HG02623 (cell line): ENCODE results near the gene HPSE2.
"Not testable (repeated sequence)": the region's sequence is repeated elsewhere in the genome, so short reads cannot be mapped to it uniquely, and the experiment has no call there.

Source experiments
- ATAC-seq: cut with Tn5 transposase; IDR thresholded peaks from one replicate; pipeline ENCODE4 v1.9.1; 2021; ENCODE audit warnings: moderate library complexity; ENCODE audit not compliant: unreplicated experiment

The HPSE2 gene

DNA sequence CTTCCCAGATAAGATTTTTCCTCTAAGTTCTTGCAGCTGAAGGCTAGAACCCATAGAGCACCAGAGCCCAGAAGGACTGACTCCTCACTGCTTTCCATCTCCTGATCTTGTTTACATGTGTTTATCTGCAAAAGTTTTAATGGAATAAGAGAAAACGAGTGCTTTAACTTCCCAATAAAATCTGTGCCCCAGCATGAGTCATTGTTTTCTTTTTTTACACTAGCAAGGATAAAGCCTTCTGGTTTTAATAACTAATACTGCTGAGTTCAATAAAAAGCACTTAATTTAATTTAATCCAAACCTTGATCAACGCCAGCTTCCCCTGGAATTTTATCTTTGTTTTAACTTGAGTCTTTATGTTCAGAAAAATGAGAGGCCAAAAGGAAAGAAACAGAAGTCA, 227.6 kb downstream of the HPSE2 start:
- no peak for ATAC-seq

DNA sequence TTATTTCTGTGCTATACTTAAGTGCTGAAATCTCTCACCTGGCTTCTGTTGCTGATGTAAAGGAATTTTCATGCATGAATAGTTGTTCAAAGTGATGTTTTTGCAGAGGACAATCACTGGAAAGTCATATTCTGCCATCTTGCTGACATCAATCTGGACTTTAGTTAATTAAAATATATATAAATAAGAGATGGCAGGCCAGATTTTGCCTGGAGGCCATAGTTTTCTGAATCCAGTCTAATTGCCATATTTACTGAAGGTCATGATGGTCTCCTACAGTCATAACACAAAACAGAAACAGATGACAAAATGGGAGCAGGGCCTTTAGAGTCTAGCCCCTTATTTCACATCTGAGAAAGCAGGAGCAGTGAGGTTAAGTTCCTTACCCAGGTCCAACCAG, 228.2 kb downstream of the HPSE2 start:
- no peak for ATAC-seq

DNA sequence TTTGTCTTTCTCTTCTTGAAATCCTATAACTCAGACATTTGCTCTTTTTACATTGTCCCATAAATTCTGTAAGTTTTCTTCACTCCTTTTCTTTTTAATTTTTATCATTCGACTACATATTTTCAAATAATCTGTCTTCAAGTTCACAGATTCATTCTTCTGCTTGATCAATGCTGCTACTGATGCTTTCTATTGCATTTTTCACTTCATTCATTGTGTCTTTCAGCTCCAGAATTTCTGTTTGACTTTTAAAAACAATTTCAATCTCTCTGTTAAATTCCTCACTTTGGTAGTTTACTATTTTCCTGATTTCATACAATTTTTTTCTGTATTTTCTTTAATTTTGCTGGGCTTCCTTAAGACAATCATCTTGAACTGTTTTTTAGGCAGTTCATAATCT, 230.4 kb downstream of the HPSE2 start:
- no peak for ATAC-seq

DNA sequence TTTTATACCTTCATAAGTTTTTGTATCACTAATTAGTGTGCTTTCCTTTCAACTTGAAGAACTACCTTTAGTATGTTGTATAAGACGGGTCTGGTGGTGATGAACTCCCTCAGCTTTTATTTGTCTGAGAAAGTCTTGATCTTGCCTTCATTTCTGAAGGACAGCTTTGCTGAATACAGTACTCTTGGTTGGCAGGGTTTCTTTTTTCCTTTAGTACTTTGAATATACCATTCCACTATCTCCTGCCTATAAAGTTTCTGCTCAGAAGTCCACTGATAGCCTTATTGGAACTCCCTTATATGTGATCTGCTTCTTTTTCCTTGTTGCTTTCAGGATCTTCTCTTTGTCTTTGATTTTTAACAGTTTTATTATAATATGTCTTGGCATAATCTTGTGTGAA, 230.9 kb downstream of the HPSE2 start:
- no peak for ATAC-seq

DNA sequence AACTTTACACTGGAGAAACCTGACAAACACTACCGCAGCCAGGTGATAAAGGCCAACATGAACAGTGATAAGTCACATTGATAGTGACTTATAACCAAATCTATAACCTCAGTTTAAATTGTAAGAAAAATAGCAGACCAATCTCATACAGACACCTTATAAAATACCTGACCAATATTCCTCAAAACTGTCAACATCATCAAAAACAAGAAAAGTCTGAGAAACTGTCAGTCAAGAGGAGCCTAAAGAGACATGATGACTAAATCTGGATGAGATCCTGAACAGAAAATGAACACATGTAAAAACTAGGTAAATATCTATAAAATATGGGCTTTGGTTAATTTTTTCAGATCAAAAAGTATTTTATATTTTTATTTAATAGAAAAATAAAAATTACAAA, 233.3 kb downstream of the HPSE2 start:
- no peak for ATAC-seq

DNA sequence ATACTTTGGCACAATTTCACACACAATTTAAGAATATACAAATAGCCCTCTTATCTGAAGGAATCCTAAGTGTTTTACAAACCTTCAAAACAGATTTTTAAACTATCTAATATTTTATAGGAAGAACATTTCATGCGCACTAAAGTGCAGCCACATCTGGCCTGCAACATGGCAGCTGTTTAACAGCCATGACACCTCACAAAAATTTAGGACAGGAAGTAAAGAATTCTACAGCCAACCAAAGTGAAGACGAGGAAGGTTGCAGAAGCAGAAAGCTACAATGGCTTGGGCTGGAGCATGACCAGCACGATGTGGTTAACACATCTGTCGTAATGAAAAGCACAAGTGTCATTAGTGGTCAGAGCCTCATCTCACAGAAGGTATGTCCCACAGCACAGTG, 238.1 kb downstream of the HPSE2 start:
- no peak for ATAC-seq

DNA sequence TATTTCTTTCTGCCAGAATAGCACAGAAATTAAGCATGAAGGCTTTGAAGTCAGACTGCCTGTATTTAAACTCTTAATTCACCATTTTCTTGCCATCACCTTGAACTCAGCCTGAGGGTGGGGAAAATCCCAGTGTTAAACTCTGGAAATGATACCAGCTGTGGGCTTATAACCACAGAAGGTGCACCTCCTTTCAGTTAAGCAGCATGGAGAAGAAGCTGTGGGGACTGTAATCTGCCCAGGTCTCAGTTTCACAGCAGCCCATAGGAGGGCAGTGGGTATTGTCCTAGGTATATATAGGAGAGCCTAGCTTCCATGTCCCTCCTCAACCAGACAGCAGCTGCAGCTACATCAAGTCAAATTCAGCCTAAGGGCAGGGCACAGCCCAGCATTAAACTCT, 241.6 kb downstream of the HPSE2 start:
- no peak for ATAC-seq

DNA sequence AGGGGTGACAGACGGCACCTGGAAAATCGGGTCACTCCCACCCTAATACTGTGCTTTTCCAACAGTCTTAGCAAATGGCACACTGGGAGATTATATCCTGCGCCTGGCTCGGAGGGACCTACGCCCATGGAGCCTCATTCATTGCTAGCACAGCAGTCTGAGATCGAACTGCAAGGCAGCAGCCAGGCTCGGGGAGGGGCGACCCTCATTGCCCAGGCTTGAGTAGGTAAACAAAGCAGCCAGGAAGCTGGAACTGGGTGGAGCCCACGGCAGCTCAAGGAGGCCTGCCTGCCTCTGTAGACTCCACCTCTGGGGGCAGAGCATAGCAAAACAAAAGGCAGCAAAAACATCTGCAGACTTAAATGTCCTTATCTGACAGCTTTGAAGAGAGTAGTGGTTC, 251.9 kb downstream of the HPSE2 start:
- not testable (repeated sequence) for ATAC-seq

DNA sequence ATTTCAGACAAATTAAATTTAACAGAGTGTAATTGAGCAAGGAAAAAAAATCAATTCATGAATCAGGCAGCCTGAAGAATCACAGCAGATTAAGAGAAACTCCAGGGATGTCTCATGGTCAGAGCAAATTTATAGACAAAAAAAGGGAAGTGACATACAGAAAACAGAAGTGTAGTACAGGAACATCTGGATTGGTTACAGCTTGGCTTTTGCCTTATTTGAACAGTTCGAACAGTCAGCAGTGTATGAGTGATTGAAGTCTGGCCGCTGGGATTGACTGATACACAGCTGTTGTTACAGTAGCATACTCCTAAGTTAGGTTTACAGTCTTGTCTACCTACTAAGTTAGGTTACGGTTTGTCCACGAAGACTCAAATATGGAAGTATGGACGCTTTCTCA, 255.3 kb downstream of the HPSE2 start:
- ATAC-seq: no peak

DNA sequence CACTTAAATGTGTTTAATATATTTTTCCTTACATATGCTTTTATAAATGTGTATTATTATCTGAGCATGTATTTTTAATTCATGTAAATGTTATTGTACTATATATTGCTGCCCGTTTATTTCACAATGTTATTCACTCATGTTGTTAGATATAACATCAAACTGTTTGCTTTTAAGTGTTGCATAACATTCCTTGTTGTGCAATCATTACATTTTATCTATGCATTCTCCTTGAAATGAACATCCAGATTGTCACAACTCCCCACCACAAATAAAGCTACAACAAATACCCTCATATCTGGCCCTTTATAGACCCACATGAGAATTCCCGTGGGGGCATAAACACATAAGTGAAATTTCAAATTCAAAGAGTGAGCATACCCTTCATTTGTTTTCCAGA, 264.2 kb downstream of the HPSE2 start:
- no peak for ATAC-seq

DNA sequence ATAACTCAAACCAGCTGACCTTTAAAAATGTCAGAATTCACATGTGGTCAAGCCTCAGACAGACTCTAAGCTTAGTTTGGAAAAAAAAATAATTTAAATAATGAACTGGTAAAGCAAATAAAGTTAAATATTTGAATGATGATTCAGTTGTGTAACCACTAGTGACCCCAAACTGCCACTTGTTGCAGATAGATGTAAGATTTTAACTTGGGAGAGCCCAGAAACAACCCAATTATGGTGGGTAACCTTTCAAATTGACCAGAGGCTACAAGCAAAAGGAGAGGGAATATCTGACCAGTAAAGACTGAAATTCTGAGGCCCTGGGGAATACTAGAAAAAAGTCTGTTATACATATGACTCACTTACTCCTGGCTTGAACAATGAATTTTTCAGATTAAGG, 268.1 kb downstream of the HPSE2 start:
- ATAC-seq: no peak

DNA sequence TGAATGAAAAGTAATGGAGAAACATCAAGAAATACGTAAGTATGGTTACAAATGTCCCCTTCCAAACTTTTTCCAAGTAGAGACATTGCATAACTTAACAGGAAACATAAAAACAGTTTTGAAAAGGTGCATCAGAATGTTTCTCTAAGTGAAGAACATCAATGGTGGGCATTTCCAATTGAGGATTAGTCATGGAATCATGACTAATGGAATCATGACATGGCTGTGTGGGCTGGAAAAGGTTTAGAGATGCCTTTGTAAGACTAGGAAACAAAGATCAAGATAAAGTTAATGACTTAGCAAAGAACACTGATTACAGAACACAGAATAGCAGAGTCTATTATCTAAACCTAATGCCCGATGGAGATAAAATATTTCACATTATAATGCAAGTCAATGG, 272.0 kb downstream of the HPSE2 start:
- no peak for ATAC-seq

DNA sequence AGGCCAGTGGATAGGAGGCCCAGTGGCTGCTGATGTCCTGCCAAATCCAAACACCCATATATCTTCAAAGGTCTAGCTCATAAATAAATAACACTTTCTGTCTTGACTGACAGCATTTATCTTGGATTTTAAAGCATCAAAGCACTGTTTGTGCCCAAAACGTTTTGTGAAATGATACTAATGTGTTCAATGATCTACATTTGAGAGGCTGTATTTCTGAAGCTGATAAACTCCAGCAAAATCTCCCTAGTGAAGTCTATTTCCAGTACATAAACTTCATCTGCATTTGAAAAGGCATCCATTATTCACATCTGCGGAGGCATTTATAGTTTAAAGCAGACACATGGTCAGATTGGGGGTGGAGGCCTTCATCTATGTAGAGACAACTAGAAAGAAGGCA, 276.3 kb downstream of the HPSE2 start:
- no peak for ATAC-seq

DNA sequence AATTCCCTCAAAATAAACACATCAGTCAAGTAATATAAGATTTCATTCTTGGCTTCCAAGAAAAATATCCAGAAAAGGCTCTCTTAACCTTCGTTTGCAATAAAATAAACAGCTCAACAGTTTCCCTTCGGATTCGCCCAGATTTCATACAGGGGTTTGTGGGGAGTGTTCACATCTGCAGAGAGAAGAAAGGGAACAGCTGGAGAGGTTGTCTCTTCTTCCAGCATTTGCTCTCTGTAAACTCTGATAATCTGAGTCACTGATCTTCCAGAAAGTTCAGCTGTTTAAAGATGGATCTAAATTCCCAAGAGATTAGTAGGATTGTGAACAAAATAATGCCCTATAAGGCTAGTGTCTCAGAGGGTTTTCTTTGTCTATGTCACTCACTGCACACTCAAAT, 277.9 kb downstream of the HPSE2 start:
- no peak for ATAC-seq

DNA sequence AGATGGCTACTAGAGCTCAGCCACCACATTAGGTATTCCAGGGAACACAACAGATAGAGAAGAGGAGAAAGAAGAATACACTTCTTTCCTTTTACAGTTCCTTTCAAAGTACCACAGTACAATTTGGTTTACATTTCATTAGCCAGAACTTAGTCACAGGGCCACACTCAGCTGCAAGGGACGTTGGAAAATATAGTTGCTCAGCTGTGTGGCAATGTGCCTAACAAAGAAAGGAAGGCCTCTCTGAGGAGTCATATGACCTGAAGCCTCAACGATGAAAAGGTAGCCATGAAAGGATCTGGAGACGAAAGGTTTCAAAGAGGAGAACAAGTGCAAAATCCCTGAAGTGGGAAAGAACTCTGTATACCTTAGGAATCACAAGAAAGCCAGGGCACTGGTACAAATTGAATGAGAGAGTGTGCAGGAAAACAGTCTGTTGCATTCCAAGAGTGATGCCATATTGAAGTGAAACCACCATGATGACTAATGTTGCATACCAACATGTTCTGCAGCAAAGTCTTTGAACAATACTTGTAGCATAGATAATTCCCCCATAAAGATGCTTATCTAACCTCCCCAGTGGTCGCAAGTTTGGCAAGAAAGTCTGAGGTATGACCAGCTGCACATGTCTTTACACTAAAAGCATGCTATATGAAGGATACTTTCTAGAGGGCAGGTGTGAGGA, 278.9 kb downstream of the HPSE2 start:
- no peak for ATAC-seq

DNA sequence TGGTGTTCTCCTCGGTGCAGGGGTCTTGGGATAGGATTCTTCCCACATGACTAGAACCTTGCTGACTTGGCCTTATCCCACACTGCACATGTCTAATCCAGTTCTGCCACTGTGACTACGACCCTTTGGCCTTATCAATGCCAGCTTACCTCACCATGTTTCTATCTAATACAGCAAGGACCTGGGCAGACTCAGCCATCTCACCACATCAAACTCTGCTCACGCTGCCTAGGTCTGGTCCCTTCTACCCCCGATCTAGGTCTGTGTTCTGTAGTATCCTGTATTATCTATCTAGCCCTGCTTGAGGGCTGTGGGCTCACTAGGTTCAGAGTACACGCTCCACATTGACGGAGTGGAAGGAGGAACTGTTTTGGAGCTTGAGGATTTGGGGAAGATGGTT, 282.4 kb downstream of the HPSE2 start:
- ATAC-seq: no peak

DNA sequence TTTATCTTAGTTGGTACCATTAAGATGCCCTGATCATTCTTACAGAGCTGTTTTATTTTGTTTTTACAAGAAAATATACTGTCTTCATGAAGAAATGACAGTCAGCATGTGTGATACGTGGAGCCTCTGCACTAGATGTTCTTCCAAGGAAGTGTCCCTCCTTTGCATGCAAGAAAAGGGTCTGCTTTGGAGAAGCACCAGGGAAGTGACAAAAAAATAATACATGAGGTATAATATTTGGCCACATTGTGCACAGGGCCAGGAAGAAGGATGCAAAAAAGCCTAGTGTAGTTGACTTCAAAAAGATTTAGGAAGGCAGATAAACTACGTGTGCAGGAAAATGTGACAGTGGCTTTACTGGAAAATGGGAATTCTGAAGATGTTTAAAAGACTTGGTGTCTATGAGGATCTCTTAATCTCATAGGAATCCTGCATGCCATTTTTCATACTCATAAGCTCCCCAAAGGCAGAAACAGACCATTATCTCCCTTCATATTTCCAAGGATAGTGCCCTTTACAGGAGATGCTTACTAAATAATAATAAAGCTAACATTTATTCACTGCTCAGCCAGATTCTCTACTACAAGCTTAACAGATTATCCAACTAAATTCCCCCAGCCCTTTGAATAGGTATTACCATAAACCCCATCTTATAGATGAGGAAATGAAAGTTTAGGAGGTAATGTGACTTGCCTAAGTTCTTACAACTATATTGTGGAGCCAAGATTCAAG, 284.2 kb downstream of the HPSE2 start:
- no peak for ATAC-seq

DNA sequence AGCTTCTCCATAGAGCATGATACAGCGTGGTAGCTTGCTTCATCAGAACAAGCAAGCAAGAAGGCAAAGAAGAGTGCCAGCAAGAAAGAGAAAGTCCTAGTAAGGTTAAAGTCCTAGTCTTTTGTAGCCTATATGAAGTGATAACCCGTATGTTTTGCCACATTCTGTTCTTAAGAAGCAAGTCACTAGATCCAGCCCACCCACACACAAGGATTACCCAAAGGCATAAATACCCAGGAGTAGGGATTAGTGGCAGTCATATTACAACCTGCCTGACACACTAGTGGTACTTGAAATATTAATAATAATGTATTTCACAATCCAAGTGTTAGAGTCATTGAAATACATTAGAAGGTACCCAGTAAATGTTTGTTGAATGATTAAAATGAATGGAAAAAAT, 285.5 kb downstream of the HPSE2 start:
- no peak for ATAC-seq

DNA sequence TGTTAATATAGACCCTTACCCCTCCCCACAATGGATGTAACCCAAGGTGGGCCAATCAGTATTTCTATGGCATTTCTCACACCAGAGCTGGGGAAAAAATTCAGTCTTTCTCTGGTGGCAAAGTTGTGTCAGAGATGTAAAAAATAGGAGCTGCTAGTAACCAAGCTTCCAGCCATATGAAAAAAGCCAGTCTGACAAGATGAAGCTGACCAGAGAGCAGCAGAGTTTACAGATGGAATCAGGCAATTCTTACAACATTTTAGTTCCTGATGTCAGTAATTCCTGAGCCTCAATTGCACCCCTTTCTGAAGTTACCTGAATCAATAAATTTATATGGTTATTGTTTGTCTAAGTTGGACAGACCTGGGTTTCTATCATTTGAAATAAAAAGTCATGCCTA, 286.3 kb downstream of the HPSE2 start:
- no peak for ATAC-seq

DNA sequence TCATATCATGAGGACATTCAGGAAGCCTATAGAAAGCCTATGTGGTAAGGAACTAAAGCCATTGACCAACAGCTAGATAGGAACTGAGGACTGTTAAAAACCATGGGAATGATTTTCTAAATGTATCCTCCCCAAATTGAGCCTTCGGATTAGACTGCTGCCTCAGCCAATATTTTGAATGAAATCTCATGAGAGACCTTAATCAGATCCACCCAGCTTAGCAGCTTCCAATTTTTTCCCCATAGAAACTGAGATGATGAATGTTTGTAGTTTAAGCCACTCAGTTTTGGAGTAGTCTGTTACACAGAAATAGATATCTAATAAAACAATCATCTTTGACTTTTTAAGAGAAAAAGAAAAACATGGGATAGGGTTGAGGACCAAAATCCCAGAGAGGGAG, 292.0 kb downstream of the HPSE2 start:
- ATAC-seq: no peak

DNA sequence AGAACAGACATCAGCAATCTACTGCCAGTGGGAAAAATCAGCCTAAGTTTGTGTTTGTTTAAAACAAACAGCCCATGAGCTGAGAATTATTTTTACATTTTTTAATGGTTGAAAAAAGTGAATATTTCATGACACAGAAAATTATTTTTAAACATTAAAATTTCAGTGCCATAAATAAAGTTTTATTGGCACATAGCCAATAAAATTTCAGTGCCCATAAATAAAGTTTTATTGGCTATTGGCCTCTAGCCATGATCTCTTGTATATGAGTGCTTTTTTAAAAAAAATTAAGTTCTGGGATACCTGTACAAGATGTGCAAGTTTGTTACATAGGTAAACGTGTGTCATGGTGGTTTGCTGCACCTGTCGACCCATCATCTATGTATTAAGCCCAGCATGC, 305.9 kb downstream of the HPSE2 start:
- no peak for ATAC-seq

DNA sequence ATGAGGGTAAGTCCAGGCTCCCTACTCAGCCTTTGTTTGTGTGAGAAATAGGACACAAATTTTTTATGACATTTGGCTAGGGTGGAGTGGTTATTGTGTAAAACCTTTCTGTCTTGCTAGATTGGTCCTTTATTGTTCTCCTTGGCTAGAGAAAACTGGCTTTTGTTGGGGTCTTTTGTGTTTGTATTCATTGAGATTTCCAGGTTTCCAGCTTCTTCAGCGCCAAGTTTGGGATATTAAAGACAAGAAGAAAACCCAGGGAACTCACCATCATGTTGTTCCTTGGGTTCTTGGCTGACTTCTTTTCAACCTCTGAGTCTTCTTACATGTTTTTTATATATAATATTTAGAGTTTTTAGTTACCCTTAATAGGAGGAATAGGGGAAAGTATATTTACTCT, 310.0 kb downstream of the HPSE2 start:
- no peak for ATAC-seq

DNA sequence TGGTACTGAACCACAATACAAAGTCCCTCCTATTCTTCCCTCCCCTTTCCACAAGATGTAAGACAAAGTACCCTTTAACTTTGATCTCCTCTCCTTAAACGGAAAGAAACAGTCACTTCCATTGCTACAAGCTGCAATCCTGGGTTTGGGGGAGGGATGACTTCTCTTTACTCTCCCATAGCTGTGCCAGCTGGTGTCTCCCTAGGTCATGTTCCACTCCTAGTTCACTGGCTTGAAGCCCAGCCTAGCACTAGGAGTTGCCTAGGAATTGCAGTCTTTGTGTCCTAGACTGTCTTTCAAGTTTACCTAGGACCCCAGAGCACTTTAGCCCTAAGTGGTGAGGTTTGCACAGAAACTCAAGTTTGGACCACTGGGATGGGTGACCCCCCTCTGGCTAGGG, 311.1 kb downstream of the HPSE2 start:
- no peak for ATAC-seq
